Measurements from ENCODE around the gene STN1.

The STN1 gene

DNA sequence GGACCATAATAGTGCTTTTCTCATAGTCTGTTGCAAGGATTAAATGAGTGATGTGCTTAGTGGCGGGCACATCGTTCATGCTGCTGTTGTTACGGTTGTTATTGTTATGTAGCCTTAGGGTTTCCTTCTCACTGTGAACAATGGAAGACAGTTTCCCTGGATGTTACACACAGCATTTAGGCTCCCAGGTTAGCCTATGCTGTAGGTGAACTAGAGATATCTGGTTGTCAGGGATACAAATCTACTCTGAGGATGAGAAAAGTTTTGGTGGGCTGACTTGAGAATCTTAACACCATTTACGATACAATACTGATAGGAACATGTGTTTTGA is 77.3 kb downstream of the STN1 start:
- no peak for DNase-seq

DNA sequence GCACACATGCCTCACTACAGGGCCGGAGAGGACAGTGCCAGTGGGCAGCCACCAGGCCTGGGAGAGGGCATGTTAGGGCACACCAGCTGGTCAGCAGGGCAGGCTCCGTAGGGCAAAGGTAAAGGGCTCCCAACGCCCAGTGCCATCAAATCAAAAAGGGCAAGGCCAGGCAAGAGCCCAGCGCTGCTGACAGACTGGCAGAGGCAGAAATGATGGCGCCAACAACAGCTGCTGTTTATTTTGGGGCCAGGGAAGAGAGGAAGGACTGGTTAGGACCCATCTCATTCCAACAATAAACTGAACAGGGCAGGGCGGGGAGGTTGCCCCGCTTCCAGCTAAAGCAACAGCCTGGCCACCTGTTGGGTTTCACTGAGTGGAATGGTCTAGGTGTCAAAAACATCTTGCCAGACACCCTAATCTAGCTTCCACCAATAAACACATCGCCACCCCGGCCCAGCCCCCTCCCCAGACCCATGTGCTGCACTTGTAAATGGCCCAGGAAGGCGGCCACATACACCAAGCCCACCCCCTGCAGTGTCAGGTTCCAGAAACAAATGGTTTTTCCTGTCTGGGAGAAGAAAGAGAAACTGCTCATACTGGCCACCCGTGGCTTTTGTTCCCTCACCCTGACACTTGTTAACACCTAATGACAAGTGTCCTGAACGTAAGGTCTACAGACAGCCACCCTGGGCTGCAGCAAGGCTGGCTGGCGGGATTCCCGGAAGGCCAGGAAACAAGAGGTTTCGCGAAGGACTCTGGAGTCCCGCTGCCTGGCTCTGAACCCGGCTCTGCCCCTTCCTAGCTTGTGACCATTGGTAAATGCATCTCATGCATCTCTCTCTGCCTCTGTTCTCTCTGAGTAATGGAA is 77.9 kb downstream of the STN1 start:
- no peak for DNase-seq

- no peak for DNase-seq
Observed at GRCh38 chr10:103839519-103839871, 78.5 kb downstream of the STN1 start.

- no peak for DNase-seq
Observed at GRCh38 chr10:103838862-103839518, 79.0 kb downstream of the STN1 start.

DNA sequence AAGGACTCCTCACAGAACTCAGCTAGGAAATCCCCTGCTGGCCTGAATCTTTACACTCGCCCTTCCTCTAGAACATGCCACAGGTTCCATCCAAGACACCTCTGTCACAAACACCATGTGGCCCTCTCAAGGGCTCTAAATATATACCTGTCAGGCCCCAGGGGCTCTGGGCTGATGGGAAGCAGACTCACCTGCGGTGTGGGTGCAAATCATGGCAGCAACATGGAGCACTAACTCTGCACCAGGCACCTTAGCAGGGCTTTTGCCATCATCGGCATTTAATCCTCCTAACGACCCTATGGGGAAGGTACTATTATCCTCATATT is 80.0 kb downstream of the STN1 start:
- no peak for DNase-seq

DNA sequence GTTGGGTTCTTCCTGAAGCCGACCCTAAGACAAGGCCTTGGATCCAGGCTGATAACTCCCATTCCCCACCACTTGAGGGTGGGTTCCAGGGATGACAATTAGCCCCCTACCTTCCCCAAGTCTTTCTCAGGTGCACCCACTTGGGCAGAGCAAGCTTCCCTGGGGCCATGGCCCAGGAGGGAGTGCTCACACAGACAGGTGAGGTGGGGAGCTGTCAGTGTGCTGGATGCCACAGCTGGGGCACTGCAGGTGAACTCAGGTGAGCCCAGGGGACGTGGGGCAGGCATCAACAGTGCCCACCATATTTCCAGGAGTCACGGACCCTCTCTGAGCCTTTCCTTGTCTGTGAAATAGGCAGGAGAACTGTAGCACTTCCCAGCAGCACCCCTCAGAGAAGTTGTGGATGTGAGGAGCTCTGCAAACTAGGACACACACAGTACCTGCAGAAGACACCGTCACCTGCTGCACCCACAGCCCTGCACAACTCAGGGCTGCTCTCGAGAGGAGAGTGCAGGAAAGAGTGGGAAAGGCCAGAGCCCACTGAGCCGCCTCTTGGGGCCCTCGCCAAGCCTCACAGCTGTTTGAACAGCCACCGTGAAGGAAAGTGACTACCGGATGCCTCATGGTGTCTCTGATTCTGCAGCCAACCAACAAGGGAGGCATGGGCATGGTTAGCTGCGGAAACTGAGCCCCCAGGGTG is 80.5 kb downstream of the STN1 start:
- DNase-seq: no peak

DNA sequence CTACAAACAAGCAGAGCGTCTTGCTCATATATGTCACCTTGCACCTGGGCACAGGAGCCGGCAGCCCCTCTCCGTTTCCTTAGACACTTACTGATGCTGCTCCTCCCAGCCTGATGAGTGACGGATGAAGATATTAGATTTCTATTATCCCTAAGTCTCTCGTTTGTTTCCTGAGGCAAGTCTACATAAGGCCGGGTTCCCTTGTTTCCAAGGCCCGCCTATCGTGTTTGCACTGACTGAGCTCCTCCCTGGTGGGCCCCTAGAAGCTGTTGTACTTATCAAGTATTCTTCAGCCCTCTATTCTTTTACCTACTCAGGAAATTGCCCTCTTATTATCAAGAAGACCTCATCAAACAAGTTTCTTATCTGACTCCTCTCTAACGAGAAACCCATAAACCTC is 81.1 kb downstream of the STN1 start:
- DNase-seq: no peak

DNA sequence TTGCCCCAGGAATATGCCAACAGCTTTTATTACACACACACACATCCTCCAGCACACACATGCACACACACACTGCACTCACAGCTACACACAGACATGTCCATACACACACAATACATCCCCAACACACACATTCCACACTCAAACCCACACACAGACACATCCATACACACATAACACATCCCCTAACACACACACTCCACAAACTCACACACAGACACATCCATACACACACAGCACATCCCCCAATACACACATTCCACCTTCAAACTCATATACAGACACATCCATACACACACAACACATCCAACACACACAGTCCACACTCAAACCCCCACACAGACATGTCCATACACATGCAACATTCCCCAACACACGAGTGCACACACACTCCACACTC is 81.7 kb downstream of the STN1 start:
- no peak for DNase-seq

- no peak for DNase-seq
Observed at GRCh38 chr10:103835096-103836050, 82.6 kb downstream of the STN1 start.

- no peak for DNase-seq
Observed at GRCh38 chr10:103834436-103835095, 83.4 kb downstream of the STN1 start.

DNA sequence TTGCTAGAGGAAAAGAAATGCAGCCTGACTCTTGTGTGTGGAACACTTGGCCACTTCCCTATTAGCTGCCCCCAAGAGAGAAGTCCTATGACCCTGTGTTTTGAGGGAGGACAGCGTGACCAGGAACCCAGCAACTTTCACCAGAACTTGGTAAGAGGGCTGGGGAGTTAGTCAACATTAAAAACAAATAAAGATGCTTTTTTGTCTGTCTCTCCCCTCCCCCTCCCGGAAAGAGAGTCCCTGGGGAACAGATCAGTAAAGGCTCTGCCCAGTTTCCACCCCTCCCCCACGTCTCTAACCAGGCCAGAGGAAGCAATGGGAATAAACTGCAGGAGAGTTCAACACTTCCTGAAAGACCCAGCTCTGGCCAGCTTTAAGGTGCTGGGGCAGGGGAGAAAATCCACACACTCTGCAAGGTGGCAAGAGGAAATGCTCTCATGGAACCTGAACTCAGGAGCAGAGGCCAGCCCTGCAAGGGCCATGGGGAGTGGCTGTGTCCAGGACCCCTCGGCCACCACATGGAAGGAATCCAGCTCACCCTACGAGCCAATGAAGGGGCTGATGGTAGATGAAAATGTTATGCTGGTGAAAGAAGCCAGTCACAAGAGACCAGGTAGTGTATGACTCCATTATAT is 84.1 kb downstream of the STN1 start:
- DNase-seq: no peak

GRCh38 chr10:103832806-103833205 is 85.2 kb downstream of the STN1 start:
- DNase-seq: no peak
